Activated T-helper 1 cell treated with anti-CD3 and anti-CD28 coated beads, Interleukin-12 subunit alpha, Interleukin-12 subunit beta, Interleukin-2, Interleukin-4 antibody, amounts not matched to agents 30 ng/mL and 10 ng/mL and 1 ng/mL, durations not matched to agents 14 hours and 24 hours and 36 hours (primary cell): ENCODE results near the gene GPX3. TPM values are rescaled to one million over a fixed set of nuclear protein-coding genes. Genes with fewer than 3 reads are reported as not detected.

Experiments
- DNase-seq: peaks from one replicate; pipeline ENCODE4 v3.0.0; 2021; ENCODE audit warnings: low spot score
- H3K27ac Mint-ChIP-seq: one replicate; pipeline ENCODE4 v1.8.0; 2021; ENCODE audit warnings: mild to moderate bottlenecking, mixed read lengths
- H3K27me3 Mint-ChIP-seq: one replicate; pipeline ENCODE4 v1.8.0; 2022; ENCODE audit warnings: mild to moderate bottlenecking, moderate library complexity, mixed read lengths; ENCODE audit not compliant: insufficient read depth
- H3K36me3 Mint-ChIP-seq: one replicate; pipeline ENCODE4 v1.8.0; 2021; ENCODE audit warnings: low read depth, mixed read lengths
- H3K4me1 Mint-ChIP-seq: one replicate; pipeline ENCODE4 v1.8.0; 2021; ENCODE audit warnings: low read depth, mixed read lengths
- H3K4me3 Mint-ChIP-seq: one replicate; pipeline ENCODE4 v1.8.0; 2021; ENCODE audit warnings: mild to moderate bottlenecking, moderate library complexity, mixed read lengths
- H3K9me3 Mint-ChIP-seq: one replicate; pipeline ENCODE4 v1.8.0; 2021; ENCODE audit warnings: mixed read lengths
- intact Hi-C: fragments of 100-400 bp; cut with micrococcal nuclease; formaldehyde crosslinking; loops from one replicate; pipeline ENCODE4 v1.15.1; 2024
- total RNA-seq: library from RNA; stranded (reverse); gene quantifications from 2 replicates; pipeline ENCODE4 v1.2.3, GENCODE V29; 2022

The GPX3 gene
- total RNA-seq, 1 donor from 2014 or later: not detected

- peaks cover 52% of the 10 kb centered on the region for H3K36me3 Mint-ChIP-seq
Measured at GRCh38 chr5:151041577-151042268, 21.3 kb downstream of the GPX3 start.

GRCh38 chr5:151042453-151043093 lies 22.2 kb downstream of the GPX3 start:
- Mint-ChIP-seq H3K27ac (no peak overlapping the region), H3K36me3 (peaks cover 52% of the 10 kb centered on the region), H3K4me3 (no peak overlapping the region), H3K27me3 (no peaks in the 10 kb centered on the region), H3K4me1 (peaks cover 8% of the 10 kb centered on the region), H3K9me3 (no peaks in the 10 kb centered on the region)
- DNase-seq: no peak
- intact Hi-C loops: no loop called here

More at GRCh38 chr5:151041577-151042268, 21.3 kb downstream of the GPX3 start:
- Mint-ChIP-seq H3K4me3 (no peak overlapping the region), H3K27me3 (no peaks in the 10 kb centered on the region), H3K4me1 (peaks cover 8% of the 10 kb centered on the region), H3K9me3 (no peaks in the 10 kb centered on the region), H3K27ac (no peak overlapping the region)
- DNase-seq: no peak
- intact Hi-C loops: no loop called here

DNA sequence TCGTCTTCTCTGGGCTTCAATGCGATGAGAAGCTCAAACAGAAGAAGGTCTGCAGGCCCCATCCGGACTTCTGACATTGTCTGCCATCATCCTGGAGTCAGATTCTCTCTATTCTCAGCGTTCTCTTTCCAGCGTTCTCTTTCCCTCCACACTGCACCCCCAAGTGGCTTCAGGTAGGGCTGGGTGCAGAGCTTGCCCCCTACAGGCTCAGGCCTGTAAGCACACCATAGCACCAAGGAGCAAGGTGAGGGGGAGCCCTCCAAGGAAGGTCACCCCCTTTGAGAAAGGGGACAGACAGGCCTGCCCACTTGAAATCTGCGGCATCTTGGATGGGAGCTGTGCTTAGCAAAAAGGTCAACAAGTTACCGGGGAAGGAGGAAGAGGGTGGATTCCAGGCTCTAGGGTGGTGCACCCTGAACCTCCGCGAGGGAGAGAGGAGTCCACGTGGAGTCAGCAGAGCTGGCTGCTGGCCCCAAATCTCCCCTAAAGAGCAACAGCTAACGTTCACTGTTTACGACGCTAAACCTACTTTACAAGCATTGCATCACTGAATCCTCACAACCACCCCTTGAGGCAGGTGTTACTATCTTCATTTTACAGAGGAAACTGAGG lies 27.5 kb downstream of the GPX3 start:
- Mint-ChIP-seq H3K27ac (no peak overlapping the region), H3K4me1 (peaks cover 29% of the 10 kb centered on the region), H3K9me3 (no peaks in the 10 kb centered on the region), H3K4me3 (no peak overlapping the region), H3K27me3 (no peaks in the 10 kb centered on the region), H3K36me3 (peaks cover 65% of the 10 kb centered on the region)
- DNase-seq: no peak
- intact Hi-C loops: no loop called here

DNA sequence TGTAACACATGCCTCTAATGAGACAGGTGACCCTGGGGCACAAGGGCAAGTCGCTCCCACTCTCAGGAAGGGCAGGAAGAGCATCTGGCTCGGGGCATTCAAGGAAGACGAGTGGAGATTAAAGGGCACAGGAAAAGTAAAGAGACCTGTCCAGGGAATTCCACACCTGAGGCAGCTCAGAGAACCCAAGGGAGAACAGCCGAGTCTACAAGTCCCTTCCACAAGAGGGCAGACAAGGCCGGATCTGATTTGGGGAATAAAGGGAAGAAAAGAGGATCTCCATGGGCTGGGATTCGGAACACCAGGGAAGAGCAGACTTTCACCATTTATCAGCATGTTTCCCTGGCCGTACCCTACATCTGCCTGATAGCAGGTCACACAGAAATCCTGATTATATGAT lies 28.1 kb downstream of the GPX3 start:
- intact Hi-C loops: no loop called here
- no peak for DNase-seq
- no peaks in the 10 kb centered on the region for H3K27me3 Mint-ChIP-seq
- H3K4me1 Mint-ChIP-seq: peaks cover 33% of the 10 kb centered on the region
- H3K4me3 Mint-ChIP-seq: no peak overlapping the region
- H3K27ac Mint-ChIP-seq: peak overlapping the region; percentile 34
- no peaks in the 10 kb centered on the region for H3K9me3 Mint-ChIP-seq
- peaks cover 63% of the 10 kb centered on the region for H3K36me3 Mint-ChIP-seq

DNA sequence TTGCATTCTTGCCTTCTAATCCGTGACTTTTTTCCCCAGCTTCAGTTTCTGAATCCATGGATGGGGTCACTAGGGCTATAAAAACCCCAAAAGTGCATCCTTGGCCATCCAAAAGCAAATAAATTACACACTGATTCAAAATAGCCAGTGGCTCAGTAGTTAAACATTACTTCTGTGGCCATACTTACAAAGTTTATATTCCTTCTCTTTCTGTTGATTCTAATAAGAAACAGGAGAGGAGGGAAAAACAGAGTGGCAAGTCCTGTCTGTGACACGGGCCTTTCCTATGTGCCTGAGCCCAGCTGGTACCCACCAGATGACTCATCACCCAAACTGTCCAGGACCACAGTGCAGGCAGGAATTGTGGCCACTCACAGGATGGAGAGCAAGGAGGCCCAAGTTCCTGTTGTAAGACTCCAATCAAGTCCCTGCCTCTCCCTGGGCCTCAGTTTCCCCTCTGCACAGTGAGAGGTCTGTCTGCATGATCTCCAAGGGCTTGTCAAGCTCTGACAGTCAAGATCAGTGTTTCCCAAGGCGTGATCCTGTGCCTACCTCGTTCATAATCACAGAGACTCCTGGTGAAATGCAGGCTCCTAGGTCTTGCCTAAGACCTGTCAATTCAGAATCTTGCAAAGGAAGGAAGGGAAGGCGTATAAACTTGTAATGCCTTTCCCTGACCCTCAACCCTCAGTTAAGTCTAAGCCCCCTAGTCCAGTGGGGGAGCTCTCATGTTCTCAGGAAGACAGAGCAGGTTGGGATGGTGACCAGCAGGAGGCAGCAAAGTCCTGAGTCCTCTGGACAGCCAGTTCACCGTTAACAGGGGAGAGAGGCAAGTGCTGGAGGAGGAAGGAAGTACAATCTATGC lies 30.9 kb downstream of the GPX3 start:
- H3K27ac Mint-ChIP-seq: peak overlapping the region; percentile 44
- no peaks in the 10 kb centered on the region for H3K27me3 Mint-ChIP-seq
- H3K4me1 Mint-ChIP-seq: peaks cover 34% of the 10 kb centered on the region
- no peaks in the 10 kb centered on the region for H3K9me3 Mint-ChIP-seq
- peak; percentile 40 for DNase-seq
- no peak overlapping the region for H3K4me3 Mint-ChIP-seq
- intact Hi-C loops: loop anchor here (1.0 to 5.0 kb wide), 3 partner anchors 46 to 114 kb away; no protein-coding TSS in a partner anchor
- H3K36me3 Mint-ChIP-seq: peaks cover 66% of the 10 kb centered on the region

- Mint-ChIP-seq H3K4me1 (peaks cover 34% of the 10 kb centered on the region), H3K27me3 (no peaks in the 10 kb centered on the region), H3K4me3 (no peak overlapping the region), H3K27ac (peak overlapping the region; percentile 44), H3K36me3 (peaks cover 66% of the 10 kb centered on the region), H3K9me3 (no peaks in the 10 kb centered on the region)
- DNase-seq: no peak
- intact Hi-C loops: loop anchor here (1.0 to 5.0 kb wide), 3 partner anchors 45 to 113 kb away; no protein-coding TSS in a partner anchor
Measured at GRCh38 chr5:151051931-151052608, 31.7 kb downstream of the GPX3 start.

GRCh38 chr5:151052836-151053235 lies 32.4 kb downstream of the GPX3 start:
- intact Hi-C loops: loop anchor here (5.0 kb wide), 1 partner anchor 44 kb away; no protein-coding TSS in a partner anchor
- H3K36me3 Mint-ChIP-seq: peaks cover 64% of the 10 kb centered on the region
- H3K4me1 Mint-ChIP-seq: peaks cover 32% of the 10 kb centered on the region
- H3K9me3 Mint-ChIP-seq: no peaks in the 10 kb centered on the region
- H3K27me3 Mint-ChIP-seq: no peaks in the 10 kb centered on the region
- no peak overlapping the region for H3K4me3 Mint-ChIP-seq
- H3K27ac Mint-ChIP-seq: peak overlapping the region; percentile 31
- DNase-seq: no peak

DNA sequence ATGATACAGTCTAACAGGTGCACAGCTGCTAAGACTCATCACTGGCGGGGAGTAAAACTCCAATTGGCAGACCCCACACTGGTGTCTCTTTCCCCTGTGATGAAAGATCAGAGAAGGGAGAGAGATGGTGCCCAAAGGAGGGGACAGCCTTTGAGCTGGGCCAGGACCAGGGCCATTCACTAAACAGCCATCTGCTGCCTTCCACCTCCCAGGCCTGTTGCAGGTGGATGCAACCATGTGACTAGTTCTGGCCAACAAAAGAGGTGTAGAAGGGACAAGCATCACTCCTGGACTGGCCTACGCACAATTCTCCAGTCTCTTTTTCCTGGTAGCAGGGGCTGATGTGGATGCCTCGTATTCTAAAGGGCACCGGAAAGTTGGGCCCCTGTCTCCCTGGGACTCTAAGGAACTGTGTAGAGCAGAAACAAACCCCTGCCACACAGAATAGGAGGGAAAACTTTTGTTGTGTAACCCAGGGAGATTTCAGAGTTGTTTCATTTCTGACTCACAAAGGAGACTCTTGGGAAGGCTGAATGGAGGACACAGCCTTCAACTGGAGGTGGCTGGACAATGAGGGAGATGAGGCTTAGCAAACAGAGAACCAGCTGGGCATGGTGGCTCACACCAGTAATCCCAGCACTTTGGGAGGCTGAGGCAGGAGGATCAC lies 33.5 kb downstream of the GPX3 start:
- Mint-ChIP-seq H3K27me3 (no peaks in the 10 kb centered on the region), H3K9me3 (no peaks in the 10 kb centered on the region), H3K4me1 (peaks cover 27% of the 10 kb centered on the region), H3K4me3 (no peak overlapping the region), H3K36me3 (peaks cover 63% of the 10 kb centered on the region), H3K27ac (peak overlapping the region; percentile 55)
- intact Hi-C loops: loop anchor here (5.0 kb wide), 1 partner anchor 43 kb away; no protein-coding TSS in a partner anchor
- DNase-seq: no peak

DNA sequence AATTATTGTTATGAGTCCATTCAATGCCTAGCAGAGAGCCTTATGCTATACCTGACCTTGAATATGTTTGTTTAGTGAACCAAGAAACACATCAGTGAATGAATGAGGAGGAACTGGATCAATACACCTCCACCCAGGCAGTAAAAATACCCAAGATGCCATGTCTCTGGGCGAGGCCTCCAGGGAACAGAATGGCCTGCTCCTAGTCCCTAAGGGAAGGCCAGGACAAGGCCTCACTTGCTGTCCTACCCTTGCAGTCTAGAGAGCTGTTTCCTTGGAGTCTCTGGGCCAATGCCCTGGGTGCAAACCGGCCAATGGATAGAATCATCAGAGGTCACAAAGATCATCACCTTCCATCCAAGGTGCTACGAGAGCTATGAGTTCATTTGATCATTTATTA lies 34.3 kb downstream of the GPX3 start:
- Mint-ChIP-seq H3K27ac (no peak overlapping the region), H3K36me3 (peaks cover 65% of the 10 kb centered on the region), H3K27me3 (no peaks in the 10 kb centered on the region), H3K4me1 (peaks cover 34% of the 10 kb centered on the region), H3K4me3 (no peak overlapping the region), H3K9me3 (no peaks in the 10 kb centered on the region)
- intact Hi-C loops: loop anchor here (5.0 kb wide), 1 partner anchor 43 kb away; no protein-coding TSS in a partner anchor
- no peak for DNase-seq

- intact Hi-C loops: no loop called here
- no peak overlapping the region for H3K4me3 Mint-ChIP-seq
- H3K27ac Mint-ChIP-seq: peak overlapping the region; percentile 44
- no peaks in the 10 kb centered on the region for H3K9me3 Mint-ChIP-seq
- peaks cover 71% of the 10 kb centered on the region for H3K36me3 Mint-ChIP-seq
- peaks cover 41% of the 10 kb centered on the region for H3K4me1 Mint-ChIP-seq
- no peaks in the 10 kb centered on the region for H3K27me3 Mint-ChIP-seq
- no peak for DNase-seq
Measured at GRCh38 chr5:151055336-151055735, 34.9 kb downstream of the GPX3 start.

- H3K4me3 Mint-ChIP-seq: no peak overlapping the region
- peak overlapping the region; percentile 75 for H3K27ac Mint-ChIP-seq
- peaks cover 46% of the 10 kb centered on the region for H3K4me1 Mint-ChIP-seq
- H3K36me3 Mint-ChIP-seq: peaks cover 69% of the 10 kb centered on the region
- intact Hi-C loops: no loop called here
- H3K27me3 Mint-ChIP-seq: no peaks in the 10 kb centered on the region
- no peak for DNase-seq
- H3K9me3 Mint-ChIP-seq: no peaks in the 10 kb centered on the region
Measured at GRCh38 chr5:151056379-151057325, 36.3 kb downstream of the GPX3 start.
